ENCODE results near the gene CCDC181. TPM values are rescaled to one million over a fixed set of nuclear protein-coding genes. Genes with fewer than 3 reads are reported as not detected.

The CCDC181 gene
- total RNA-seq, 2 experiments from 2014 or later = not detected

GRCh38 chr1:169395955-169396354, 31.3 kb downstream of the CCDC181 start:
- TF ChIP-seq CTCF (IDR thresholded peaks at IDR 0.05) = no peak
- Mint-ChIP-seq H3K27ac (no peak overlapping the region), H3K9me3 (peaks cover 2% of the 10 kb centered on the region), H3K27me3 (no peaks in the 10 kb centered on the region), H3K4me1 (ENCODE audit: low read depth) (no peaks in the 10 kb centered on the region), H3K4me3 (no peak overlapping the region), H3K36me3 (ENCODE audit: low read depth) (peaks cover 19% of the 10 kb centered on the region)
- ChIA-PET POLR2A (no interaction called here), CTCF (no interaction called here)
- DNase-seq (no peak), ATAC-seq (no peak)
- intact Hi-C loops (cut with micrococcal nuclease) = no loop called here

- TF ChIP-seq CTCF (IDR thresholded peaks at IDR 0.05) = no peak
- H3K4me3 Mint-ChIP-seq = no peak overlapping the region
These were observed 34.9 kb downstream of the CCDC181 start for GRCh38 chr1:169392406-169392805.

GRCh38 chr1:169390303-169390702, 37.0 kb downstream of the CCDC181 start:
- peaks cover 17% of the 10 kb centered on the region for H3K4me1 Mint-ChIP-seq (ENCODE audit: low read depth)
- intact Hi-C loops (cut with micrococcal nuclease) = no loop called here
- H3K9me3 Mint-ChIP-seq = no peaks in the 10 kb centered on the region
- TF ChIP-seq CTCF (IDR thresholded peaks at IDR 0.05) = no peak
- POLR2A ChIA-PET = interaction anchor here (1.0 kb wide), 1 partner anchor 347 kb away, joined by 3 read pairs; no protein-coding TSS in a partner anchor
- CTCF ChIA-PET = interaction anchor here (0.8 kb wide), 1 partner anchor 322 kb away, joined by 3 read pairs; no protein-coding TSS in a partner anchor
- ATAC-seq (peak; percentile 88), DNase-seq (no peak)
- peaks cover 45% of the 10 kb centered on the region for H3K36me3 Mint-ChIP-seq (ENCODE audit: low read depth)
- no peak overlapping the region for H3K4me3 Mint-ChIP-seq
- peak overlapping the region; percentile 76 for H3K27ac Mint-ChIP-seq
- no peaks in the 10 kb centered on the region for H3K27me3 Mint-ChIP-seq

More at GRCh38 chr1:169392406-169392805, 34.9 kb downstream of the CCDC181 start:
- ChIA-PET CTCF (no interaction called here), POLR2A (no interaction called here)
- no peaks in the 10 kb centered on the region for H3K27me3 Mint-ChIP-seq
- ATAC-seq (no peak), DNase-seq (no peak)
- intact Hi-C loops (cut with micrococcal nuclease) = no loop called here
- H3K4me1 Mint-ChIP-seq (ENCODE audit: low read depth) = peaks cover 17% of the 10 kb centered on the region
- peaks cover 39% of the 10 kb centered on the region for H3K36me3 Mint-ChIP-seq (ENCODE audit: low read depth)
- H3K9me3 Mint-ChIP-seq = no peaks in the 10 kb centered on the region
- no peak overlapping the region for H3K27ac Mint-ChIP-seq

GRCh38 chr1:169387399-169387798, 39.9 kb downstream of the CCDC181 start:
- DNase-seq (no peak), ATAC-seq (no peak)
- H3K36me3 Mint-ChIP-seq (ENCODE audit: low read depth) = peaks cover 36% of the 10 kb centered on the region
- no peak overlapping the region for H3K4me3 Mint-ChIP-seq
- peaks cover 17% of the 10 kb centered on the region for H3K4me1 Mint-ChIP-seq (ENCODE audit: low read depth)
- H3K27me3 Mint-ChIP-seq = no peaks in the 10 kb centered on the region
- no peak for TF ChIP-seq CTCF (IDR thresholded peaks at IDR 0.05)
- POLR2A ChIA-PET = no interaction called here
- intact Hi-C loops (cut with micrococcal nuclease) = no loop called here
- H3K9me3 Mint-ChIP-seq = no peaks in the 10 kb centered on the region
- CTCF ChIA-PET = no interaction called here
- H3K27ac Mint-ChIP-seq = no peak overlapping the region

- H3K27ac Mint-ChIP-seq = no peak overlapping the region
- TF ChIP-seq CTCF (IDR thresholded peaks at IDR 0.05) = no peak
- DNase-seq = no peak
- intact Hi-C loops (cut with micrococcal nuclease) = no loop called here
- no peaks in the 10 kb centered on the region for H3K4me1 Mint-ChIP-seq (ENCODE audit: low read depth)
- ATAC-seq = no peak
- ChIA-PET CTCF (no interaction called here), POLR2A (interaction anchor here (0.8 to 2.1 kb wide), 3 partner anchors 12 to 45 kb away, joined by 3 to 6 read pairs (median 3); partner anchors contain the start of genes BLZF1 and NME7)
- H3K27me3 Mint-ChIP-seq = no peaks in the 10 kb centered on the region
- H3K9me3 Mint-ChIP-seq = no peaks in the 10 kb centered on the region
- H3K4me3 Mint-ChIP-seq = no peak overlapping the region
- H3K36me3 Mint-ChIP-seq (ENCODE audit: low read depth) = peaks cover 28% of the 10 kb centered on the region
These were observed 43.8 kb downstream of the CCDC181 start for GRCh38 chr1:169383449-169383848.
